Measurements from ENCODE around the gene HYCC1.
"Not testable (repeated sequence)": the region's sequence is repeated elsewhere in the genome, so short reads cannot be mapped to it uniquely, and the experiment has no call there.

The HYCC1 gene

GRCh38 chr7:22983257-22983855 lies 30.6 kb downstream of the HYCC1 start:
- no peak for DNase-seq

- DNase-seq: no peak
These were observed 33.5 kb downstream of the HYCC1 start for GRCh38 chr7:22980422-22980821.

GRCh38 chr7:22979861-22980260 lies 34.1 kb downstream of the HYCC1 start:
- no peak for DNase-seq

- no peak for DNase-seq
These were observed 34.7 kb downstream of the HYCC1 start for GRCh38 chr7:22979251-22979650.

GRCh38 chr7:22974636-22975035 lies 39.3 kb downstream of the HYCC1 start:
- not testable (repeated sequence) for DNase-seq

- DNase-seq: no peak
These were observed 41.7 kb downstream of the HYCC1 start for GRCh38 chr7:22972207-22972606.

GRCh38 chr7:22969010-22969431 lies 44.9 kb downstream of the HYCC1 start:
- DNase-seq: no peak
